Colonic mucosa (tissue), 4 donors: Measurements from ENCODE around the gene EFCAB11. TPM values are rescaled to one million over a fixed set of nuclear protein-coding genes. Genes with fewer than 3 reads are reported as not detected.

Source experiments
- DNase-seq: peaks from one replicate; pipeline ENCODE4 v3.0.0-alpha.2; 2020
- H3K27ac ChIP-seq: fragments of 200-600 bp; one replicate; pipeline ENCODE4 v1.8.0; 2021
- H3K27me3 ChIP-seq: fragments of 200-600 bp; one replicate; pipeline ENCODE4 v1.8.0; 2021
- H3K36me3 ChIP-seq: fragments of 200-600 bp; one replicate; pipeline ENCODE4 v1.8.0; 2021
- H3K4me1 ChIP-seq: fragments of 200-600 bp; one replicate; pipeline ENCODE4 v1.8.0; 2021; ENCODE audit warnings: mild to moderate bottlenecking
- H3K4me3 ChIP-seq: fragments of 200-600 bp; one replicate; pipeline ENCODE4 v1.8.0; 2021
- H3K9ac ChIP-seq, 2 donors: one replicate each; pipeline ENCODE4 v1.7.0; 2013; ENCODE audit warnings: control low read depth in 2 of 2, low read depth in 2 of 2, low read length in 2 of 2
- H3K9me3 ChIP-seq: fragments of 200-600 bp; one replicate; pipeline ENCODE4 v1.8.0; 2021
- CTCF ChIP-seq: fragments of 200-600 bp; IDR thresholded peaks from one replicate; pipeline ENCODE4 v1.8.0; 2022; ENCODE audit warnings: antibody characterized with exemption, mild to moderate bottlenecking
- intact Hi-C: fragments of 100-400 bp; cut with DNase I; formaldehyde crosslinking; loops from one replicate; pipeline ENCODE4 v1.14.1; 2022
- total RNA-seq, 2 donors: library from RNA; stranded (reverse); fragmentation: NEBNext Ultra II Directional in 1 of 2; extraction: Animal tissue kit (Norgen Biotek cat#: 25700) in 1 of 2; gene quantifications; one replicate each; pipeline ENCODE4 v1.2.1, GENCODE V29; 2021
- donor health status: healthy.
- donor health status: DM: no; HTN: no; CAD: no.
- donor health status: DM: no; HTN: no; CAD: no.

The EFCAB11 gene
- total RNA-seq, 2 donors from 2014 or later: 12.1 to 14.1 TPM

DNA sequence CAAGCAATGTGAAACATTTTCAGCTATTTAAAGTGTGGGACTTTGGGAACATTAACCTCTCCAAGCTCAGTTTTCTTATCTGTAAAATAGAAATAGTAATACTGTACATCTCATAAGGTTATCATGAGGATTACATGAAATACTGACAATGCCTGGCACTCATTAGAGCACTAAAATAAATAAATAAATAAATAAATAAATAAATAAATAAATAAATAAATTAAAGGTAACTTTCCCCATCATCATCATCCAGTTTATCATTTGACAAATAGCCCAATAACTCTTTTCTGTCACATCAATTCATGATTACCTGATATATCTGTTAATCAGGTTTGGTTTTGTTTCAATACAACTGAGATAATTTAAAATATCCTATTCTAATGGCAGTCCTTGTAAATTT, 48.5 kb downstream of the EFCAB11 start:
- no peak for DNase-seq
- H3K4me3 ChIP-seq: no peak overlapping the region
- no peaks in the 10 kb centered on the region for H3K27me3 ChIP-seq
- no peak overlapping the region for H3K9ac ChIP-seq
- intact Hi-C loops: no loop called here
- H3K9me3 ChIP-seq: no peaks in the 10 kb centered on the region
- no peaks in the 10 kb centered on the region for H3K36me3 ChIP-seq
- H3K4me1 ChIP-seq: no peaks in the 10 kb centered on the region
- H3K27ac ChIP-seq: no peak overlapping the region
- TF ChIP-seq CTCF: no peak

- H3K27me3 ChIP-seq: no peaks in the 10 kb centered on the region
- no peak for DNase-seq
- no peaks in the 10 kb centered on the region for H3K9me3 ChIP-seq
- H3K27ac ChIP-seq: no peak overlapping the region
- H3K9ac ChIP-seq: no peak overlapping the region
- H3K4me1 ChIP-seq: no peaks in the 10 kb centered on the region
- H3K4me3 ChIP-seq: no peak overlapping the region
- H3K36me3 ChIP-seq: no peaks in the 10 kb centered on the region
- intact Hi-C loops: no loop called here
- TF ChIP-seq CTCF: no peak
These were observed 51.1 kb downstream of the EFCAB11 start for GRCh38 chr14:89903340-89903952.

- H3K9ac ChIP-seq: no peak overlapping the region
- DNase-seq: no peak
- no peaks in the 10 kb centered on the region for H3K9me3 ChIP-seq
- H3K27ac ChIP-seq: no peak overlapping the region
- intact Hi-C loops: no loop called here
- H3K36me3 ChIP-seq: no peaks in the 10 kb centered on the region
- no peak for TF ChIP-seq CTCF
- no peaks in the 10 kb centered on the region for H3K27me3 ChIP-seq
- H3K4me3 ChIP-seq: no peak overlapping the region
- no peaks in the 10 kb centered on the region for H3K4me1 ChIP-seq
These were observed 51.6 kb downstream of the EFCAB11 start for GRCh38 chr14:89902881-89903280.

DNA sequence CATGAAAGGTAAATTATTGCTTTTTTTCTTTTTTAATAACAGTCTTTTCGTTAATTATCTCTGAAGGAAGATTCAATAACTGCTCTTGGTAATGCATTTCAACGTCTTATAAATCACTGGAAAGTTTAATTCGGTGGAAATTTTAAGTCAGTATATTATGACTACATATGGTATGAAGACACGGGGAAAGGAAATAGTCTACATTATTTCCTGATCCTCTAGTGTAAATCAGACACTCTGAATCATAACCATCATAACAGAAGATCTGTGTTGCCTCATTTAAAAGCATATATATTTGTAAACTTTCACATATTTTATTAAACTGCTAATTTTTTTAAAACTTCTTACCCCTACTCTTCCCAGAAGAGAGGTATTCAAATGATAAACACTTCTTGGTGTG, 53.7 kb downstream of the EFCAB11 start:
- H3K27me3 ChIP-seq: no peaks in the 10 kb centered on the region
- H3K36me3 ChIP-seq: no peaks in the 10 kb centered on the region
- H3K9ac ChIP-seq: no peak overlapping the region
- H3K9me3 ChIP-seq: no peaks in the 10 kb centered on the region
- intact Hi-C loops: no loop called here
- H3K4me3 ChIP-seq: no peak overlapping the region
- no peak for TF ChIP-seq CTCF
- H3K4me1 ChIP-seq: no peaks in the 10 kb centered on the region
- no peak for DNase-seq
- H3K27ac ChIP-seq: no peak overlapping the region

GRCh38 chr14:89899917-89900663, 54.4 kb downstream of the EFCAB11 start:
- Histone ChIP-seq H3K27ac (no peak overlapping the region), H3K9me3 (no peaks in the 10 kb centered on the region), H3K4me1 (no peaks in the 10 kb centered on the region), H3K36me3 (no peaks in the 10 kb centered on the region), H3K4me3 (no peak overlapping the region), H3K9ac (no peak overlapping the region), H3K27me3 (no peaks in the 10 kb centered on the region)
- TF ChIP-seq CTCF: peak; percentile 49
- no peak for DNase-seq
- intact Hi-C loops: no loop called here
